HEK293T (cell line): ENCODE results near the gene TSPAN16.
"Not testable (repeated sequence)": the region's sequence is repeated elsewhere in the genome, so short reads cannot be mapped to it uniquely, and the experiment has no call there.

Experiments
- CTCF ChIA-PET: fragments of 350-600 bp; formaldehyde crosslinking; extraction: SDS; loops from one replicate; lab custom pipeline; 2021; ENCODE audit warnings: antibody characterized with exemption, inconsistent platforms; lab: Yijun Ruan, JAX
- POLR2A ChIA-PET: fragments of 350-600 bp; formaldehyde crosslinking; extraction: SDS; loops from one replicate; lab custom pipeline; 2020; ENCODE audit warnings: antibody characterized with exemption, inconsistent platforms; lab: Yijun Ruan, JAX
- DNase-seq: peaks from one replicate; pipeline ENCODE4 v3.0.0; 2012; ENCODE audit warnings: mixed read lengths; ENCODE audit errors: extremely low spot score
- ARNT ChIP-seq: fragments of 450-650 bp; IDR thresholded peaks from 2 replicates; pipeline ENCODE4 v1.6.1; 2017; ENCODE audit warnings: mild to moderate bottlenecking
- BHLHE40 ChIP-seq: fragments of 450-650 bp; IDR thresholded peaks from 2 replicates; pipeline ENCODE4 v1.6.1; 2016; ENCODE audit warnings: mild to moderate bottlenecking, moderate library complexity, borderline replicate concordance
- CTBP1 ChIP-seq: fragments of 450-650 bp; IDR thresholded peaks from 2 replicates; pipeline ENCODE4 v1.6.1; 2016; ENCODE audit warnings: borderline replicate concordance
- ELF4 ChIP-seq: fragments of 450-650 bp; IDR thresholded peaks from 2 replicates; pipeline ENCODE4 v1.6.1; 2017; ENCODE audit warnings: antibody characterized with exemption
- FOXA1 ChIP-seq: fragments of 450-650 bp; IDR thresholded peaks from 2 replicates; pipeline ENCODE4 v1.6.1; 2016; ENCODE audit warnings: mild to moderate bottlenecking
- FOXK2 ChIP-seq: fragments of 450-650 bp; IDR thresholded peaks from 2 replicates; pipeline ENCODE4 v1.6.1; 2016; ENCODE audit warnings: mild to moderate bottlenecking
- FOXM1 ChIP-seq: fragments of 450-650 bp; IDR thresholded peaks from 2 replicates; pipeline ENCODE4 v1.6.1; 2017; ENCODE audit warnings: mild to moderate bottlenecking, borderline replicate concordance
- HDGF ChIP-seq: fragments of 450-650 bp; IDR thresholded peaks from 2 replicates; pipeline ENCODE4 v1.6.1; 2017; ENCODE audit warnings: antibody characterized with exemption, borderline replicate concordance
- L3MBTL2 ChIP-seq: fragments of 450-650 bp; conservative IDR thresholded peaks from 2 replicates; pipeline ENCODE4 v1.6.1; 2016; ENCODE audit warnings: mild to moderate bottlenecking
- LEF1 ChIP-seq: fragments of 450-650 bp; IDR thresholded peaks from 2 replicates; pipeline ENCODE4 v1.6.1; 2017; ENCODE audit warnings: mild to moderate bottlenecking, borderline replicate concordance
- NFRKB ChIP-seq: fragments of 450-650 bp; IDR thresholded peaks from 2 replicates; pipeline ENCODE4 v1.6.1; 2016; ENCODE audit warnings: mild to moderate bottlenecking, moderate library complexity
- PKNOX1 ChIP-seq: fragments of 450-650 bp; IDR thresholded peaks from 2 replicates; pipeline ENCODE4 v1.6.1; 2016
- SP1 ChIP-seq: fragments of 450-650 bp; IDR thresholded peaks from 2 replicates; pipeline ENCODE4 v1.6.1; 2017
- SUZ12 ChIP-seq: fragments of 450-650 bp; IDR thresholded peaks from 2 replicates; pipeline ENCODE4 v1.6.1; 2016; ENCODE audit warnings: mild to moderate bottlenecking
- TARDBP ChIP-seq: fragments of 450-650 bp; IDR thresholded peaks from 2 replicates; pipeline ENCODE4 v1.6.1; 2016
- ZNF384 ChIP-seq: fragments of 450-650 bp; IDR thresholded peaks from 2 replicates; pipeline ENCODE4 v1.6.1; 2016

Gene TSPAN16

GRCh38 chr19:11332822-11333221, 36.9 kb downstream of the TSPAN16 start:
- ChIA-PET POLR2A (no interaction called here), CTCF (no interaction called here)
- no peak for TF ChIP-seq ELF4
- no peak for TF ChIP-seq FOXM1
- TF ChIP-seq SP1, result no peak
- no peak for TF ChIP-seq ZNF384
- no peak for TF ChIP-seq HDGF
- TF ChIP-seq ARNT, result no peak
- TF ChIP-seq NFRKB, result no peak
- TF ChIP-seq CTBP1, result no peak
- TF ChIP-seq FOXK2, result no peak
- no peak for TF ChIP-seq FOXA1
- no peak for TF ChIP-seq PKNOX1
- TF ChIP-seq LEF1, result no peak
- no peak for TF ChIP-seq TARDBP
- TF ChIP-seq SUZ12, result no peak
- no peak for DNase-seq

- DNase-seq, POLR2A ChIA-PET: not testable (repeated sequence)
- CTCF ChIA-PET, result interaction anchor here (0.7 kb wide), 1 partner anchor 37 kb away, joined by 3 read pairs; no protein-coding TSS in a partner anchor
Measured at GRCh38 chr19:11333838-11334237, 37.9 kb downstream of the TSPAN16 start.

GRCh38 chr19:11335449-11336146, 39.6 kb downstream of the TSPAN16 start:
- no peak for DNase-seq
- CTCF ChIA-PET, result no interaction called here
- POLR2A ChIA-PET, result no interaction called here
- no peak for TF ChIP-seq HDGF
- TF ChIP-seq BHLHE40, result no peak
- no peak for TF ChIP-seq ZNF384
- no peak for TF ChIP-seq FOXK2
- no peak for TF ChIP-seq ELF4
- no peak for TF ChIP-seq ARNT
- TF ChIP-seq TARDBP, result no peak
- TF ChIP-seq SP1, result no peak
- TF ChIP-seq FOXM1, result no peak
- no peak for TF ChIP-seq CTBP1
- no peak for TF ChIP-seq PKNOX1
- no peak for TF ChIP-seq LEF1
- no peak for TF ChIP-seq L3MBTL2
- no peak for TF ChIP-seq SUZ12
- no peak for TF ChIP-seq NFRKB
- no peak for TF ChIP-seq FOXA1

GRCh38 chr19:11337080-11337479, 41.1 kb downstream of the TSPAN16 start:
- no peak for DNase-seq
- POLR2A ChIA-PET, result no interaction called here
- CTCF ChIA-PET, result no interaction called here
- TF ChIP-seq FOXM1 (no peak), NFRKB (no peak), FOXK2 (no peak), FOXA1 (no peak), ZNF384 (no peak), ARNT (no peak), LEF1 (no peak), SP1 (no peak), SUZ12 (no peak), HDGF (no peak), L3MBTL2 (no peak), PKNOX1 (no peak), CTBP1 (no peak), ELF4 (no peak)

- CTCF ChIA-PET, result no interaction called here
- no peak for DNase-seq
- no peak for TF ChIP-seq LEF1
- TF ChIP-seq ELF4, result no peak
- TF ChIP-seq NFRKB, result no peak
- TF ChIP-seq BHLHE40, result no peak
- no peak for TF ChIP-seq SP1
- no peak for TF ChIP-seq FOXM1
- no peak for TF ChIP-seq CTBP1
- TF ChIP-seq FOXA1, result no peak
- POLR2A ChIA-PET, result interaction anchor here (1.2 kb wide), 1 partner anchor 43 kb away, joined by 3 read pairs; no protein-coding TSS in a partner anchor
Measured at GRCh38 chr19:11338121-11338520, 42.2 kb downstream of the TSPAN16 start.

- TF ChIP-seq FOXM1 (no peak), FOXA1 (no peak), CTBP1 (no peak), TARDBP (no peak), ELF4 (no peak), L3MBTL2 (no peak)
- no peak for DNase-seq
- ChIA-PET POLR2A (interaction anchor here (1.2 to 1.3 kb wide), 2 partner anchors 14 to 42 kb away, joined by 3 to 4 read pairs; no protein-coding TSS in a partner anchor), CTCF (no interaction called here)
Measured at GRCh38 chr19:11338569-11339253, 42.8 kb downstream of the TSPAN16 start.
